Heart right ventricle (tissue), 16 donors: ENCODE results near the gene CRELD2. TPM values are rescaled to one million over a fixed set of nuclear protein-coding genes. Genes with fewer than 3 reads are reported as not detected.
A peak's percentile ranks its signal among the peaks of the same experiment; 100 is the strongest.

Experiments
- ATAC-seq, 8 donors: fragments of 200-7000 bp; cut with Tn5 transposase; one replicate each; pipeline ENCODE4 v1.9.1; 2020; ENCODE audit warnings: mild to moderate bottlenecking in 8 of 8, moderate library complexity in 8 of 8, moderate number of reproducible peaks in 1 of 8
- DNase-seq, 2 donors: peaks; one replicate each; pipeline ENCODE4 v3.0.0-alpha.2; 2020
- H3K27ac ChIP-seq, 10 donors: fragments of 200-600 bp; sonication (generic) in 2 of 10; one replicate each; pipeline versions ENCODE4 v1.5.0 to v1.8.0; 2020 to 2022; ENCODE audit warnings: mild to moderate bottlenecking in 3 of 10
- H3K27me3 ChIP-seq, 7 donors: fragments of 200-600 bp; one replicate each; pipeline ENCODE4 v1.8.0; 2021 to 2022; ENCODE audit warnings: mild to moderate bottlenecking in 2 of 7
- H3K36me3 ChIP-seq, 9 donors: fragments of 200-600 bp; sonication (generic) in 1 of 9; one replicate each; pipeline versions ENCODE4 v1.5.0 to v1.8.0; 2020 to 2022; ENCODE audit warnings: mild to moderate bottlenecking in 2 of 9
- H3K4me1 ChIP-seq, 9 donors: fragments of 200-600 bp; sonication (generic) in 1 of 9; one replicate each; pipeline versions ENCODE4 v1.5.0 to v1.8.0; 2020 to 2022; ENCODE audit warnings: mild to moderate bottlenecking in 4 of 9
- H3K4me3 ChIP-seq, 10 donors: fragments of 200-600 bp; sonication (generic) in 2 of 10; one replicate each; pipeline versions ENCODE4 v1.5.0 to v1.8.0; 2020 to 2022; ENCODE audit warnings: mild to moderate bottlenecking in 7 of 10, moderate library complexity in 2 of 10
- H3K9me3 ChIP-seq, 11 donors: fragments of 200-600 bp in 10 of 11; sonication (generic) in 2 of 11; one replicate each; pipeline versions ENCODE4 v1.5.0 to v1.8.0; 2013 to 2022; ENCODE audit warnings: mild to moderate bottlenecking in 2 of 11, control low read depth in 1 of 11, moderate library complexity in 1 of 11
- WGBS, 2 donors: extraction: QIAGEN DNeasy Blood & Tissue Kit; methylation state at CpG; one replicate each; pipeline ENCODE4 v1.1.7; 2013; ENCODE audit warnings: inconsistent platforms in 1 of 2; 5-methylcytosine and 5-hydroxymethylcytosine counted together
- intact Hi-C, 10 donors: fragments of 100-400 bp; cut with DNase I; formaldehyde crosslinking; loops; one replicate each; pipeline versions ENCODE4 v1.11.1 to v1.14.2; 2022
- polyA plus RNA-seq, 2 donors: library from polyadenylated mRNA; stranded (reverse); fragments of 200-250 nt; gene quantifications; one replicate each; pipeline ENCODE4 v1.2.3, GENCODE V29; 2013
- total RNA-seq, 10 donors: library from RNA; stranded (reverse); fragmentation: NEBNext Ultra II Directional in 3 of 10; extraction: Animal tissue kit (Norgen Biotek cat#: 25700) in 3 of 10; gene quantifications; one replicate each; pipeline versions ENCODE4 v1.2.1 to v1.2.4, GENCODE V29; 2021 to 2023
- TF ChIP-seq, protein P1 (sequence below), 9 donors: fragments of 200-600 bp; sonication (generic) in 2 of 9; IDR thresholded peaks; one replicate each; pipeline versions ENCODE4 v1.5.0 to v1.8.0; 2021 to 2022; ENCODE audit warnings: antibody characterized with exemption in 9 of 9, mild to moderate bottlenecking in 5 of 9, moderate library complexity in 1 of 9
- donor health status: Arrhythmogenic right ventricular cardiomyopathy.
- donor health status: ischemic (EF 13 %, LVEDD 7.1; RV severe dilation, severe dysfunction).
- donor health status: healthy with polysubstance abuse.
- donor health status: DM: no; HTN: yes; CAD: no.
- donor health status: DM: no; HTN: no; CAD: no.
- donor health status: ischemic (EF 25% LVEDD 6.9; RV normal size, moderate dysfunction).
- donor health status: ischemic (EF 25% LVEDD 5.7; RV mildly dilated, moderate dysfunction).
- donor health status: healthy.
- donor health status: DM: yes; HTN: yes; CAD: no.
- donor health status: Ischemic cardiomyopathy.
- donor health status: ischemic (EF 35%, LVEDD 5.7; RV mildly dilated, moderate dysfunction).
- donor health status: nonischemic (EF 11% LVEDD 7.7; RV severe dilation, severe dysfunction).
- donor health status: DM: yes; HTN: yes; CAD: no.
- donor health status: PGD.
- donor health status: ischemic (EF 29% LVEDD 5.4; RV normal size, mild dysfunction).
- donor health status: nonischemic (EF 23%, LVEDD 6.1; RV moderate dilation, normal function).

The CRELD2 gene
- total and polyA plus RNA-seq, 12 donors: 11.0 to 90.0 (median 19.2) TPM

- H3K27me3 ChIP-seq: peaks cover 0 to 10% (median 6%) of the 10 kb centered on the region in 7 donors
- no peak for DNase-seq
- no peak overlapping the region for H3K4me3 ChIP-seq
- ATAC-seq: no peak
- no peaks in the 10 kb centered on the region for H3K9me3 ChIP-seq
- intact Hi-C loops: loop anchor here in 4 of 10 donors (5.0 to 10.0 kb wide), 4 partner anchors 69 to 282 kb away; no protein-coding TSS in a partner anchor
- H3K4me1 ChIP-seq: peaks cover 3 to 20% (median 11%) of the 10 kb centered on the region in 9 donors
- WGBS, 2 donors: 88 to 89% methylated on average over 24 of the region's 24 CpGs
- TF ChIP-seq, protein P1, sequence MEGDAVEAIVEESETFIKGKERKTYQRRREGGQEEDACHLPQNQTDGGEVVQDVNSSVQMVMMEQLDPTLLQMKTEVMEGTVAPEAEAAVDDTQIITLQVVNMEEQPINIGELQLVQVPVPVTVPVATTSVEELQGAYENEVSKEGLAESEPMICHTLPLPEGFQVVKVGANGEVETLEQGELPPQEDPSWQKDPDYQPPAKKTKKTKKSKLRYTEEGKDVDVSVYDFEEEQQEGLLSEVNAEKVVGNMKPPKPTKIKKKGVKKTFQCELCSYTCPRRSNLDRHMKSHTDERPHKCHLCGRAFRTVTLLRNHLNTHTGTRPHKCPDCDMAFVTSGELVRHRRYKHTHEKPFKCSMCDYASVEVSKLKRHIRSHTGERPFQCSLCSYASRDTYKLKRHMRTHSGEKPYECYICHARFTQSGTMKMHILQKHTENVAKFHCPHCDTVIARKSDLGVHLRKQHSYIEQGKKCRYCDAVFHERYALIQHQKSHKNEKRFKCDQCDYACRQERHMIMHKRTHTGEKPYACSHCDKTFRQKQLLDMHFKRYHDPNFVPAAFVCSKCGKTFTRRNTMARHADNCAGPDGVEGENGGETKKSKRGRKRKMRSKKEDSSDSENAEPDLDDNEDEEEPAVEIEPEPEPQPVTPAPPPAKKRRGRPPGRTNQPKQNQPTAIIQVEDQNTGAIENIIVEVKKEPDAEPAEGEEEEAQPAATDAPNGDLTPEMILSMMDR (IDR thresholded peaks at IDR 0.05): no peak
- H3K27ac ChIP-seq: peak overlapping the region in 1 of 10 donors; percentile 82
- H3K36me3 ChIP-seq: peaks cover 0 to 56% (median 5%) of the 10 kb centered on the region in 9 donors
Measured at GRCh38 chr22:49925525-49926128, 7.2 kb downstream of the CRELD2 start.

DNA sequence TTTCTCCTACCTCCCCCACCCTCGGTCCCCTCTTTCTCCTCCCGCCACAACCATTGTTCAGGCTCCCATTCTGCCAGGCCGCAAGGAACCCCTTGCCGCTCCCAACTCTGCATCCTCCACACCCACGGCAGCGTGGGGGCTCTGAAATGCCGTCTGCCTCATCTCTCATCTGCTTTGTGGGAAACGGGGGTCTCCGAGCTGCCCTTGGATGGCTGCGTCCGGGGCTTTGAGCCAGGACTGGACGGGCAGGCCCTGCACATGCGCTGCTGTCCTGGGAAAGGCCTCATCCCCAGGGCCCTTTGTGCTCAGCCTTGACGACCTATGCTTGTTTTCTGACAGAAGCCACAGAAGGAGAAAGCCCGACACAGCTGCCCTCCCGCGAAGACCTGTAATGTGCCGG is 8.5 kb downstream of the CRELD2 start:
- peaks cover 0 to 43% (median 0%) of the 10 kb centered on the region in 9 donors for H3K36me3 ChIP-seq
- intact Hi-C loops: loop anchor here in 4 of 10 donors (5.0 to 10.0 kb wide), 4 partner anchors 68 to 280 kb away; no protein-coding TSS in a partner anchor
- no peak for ATAC-seq

DNA sequence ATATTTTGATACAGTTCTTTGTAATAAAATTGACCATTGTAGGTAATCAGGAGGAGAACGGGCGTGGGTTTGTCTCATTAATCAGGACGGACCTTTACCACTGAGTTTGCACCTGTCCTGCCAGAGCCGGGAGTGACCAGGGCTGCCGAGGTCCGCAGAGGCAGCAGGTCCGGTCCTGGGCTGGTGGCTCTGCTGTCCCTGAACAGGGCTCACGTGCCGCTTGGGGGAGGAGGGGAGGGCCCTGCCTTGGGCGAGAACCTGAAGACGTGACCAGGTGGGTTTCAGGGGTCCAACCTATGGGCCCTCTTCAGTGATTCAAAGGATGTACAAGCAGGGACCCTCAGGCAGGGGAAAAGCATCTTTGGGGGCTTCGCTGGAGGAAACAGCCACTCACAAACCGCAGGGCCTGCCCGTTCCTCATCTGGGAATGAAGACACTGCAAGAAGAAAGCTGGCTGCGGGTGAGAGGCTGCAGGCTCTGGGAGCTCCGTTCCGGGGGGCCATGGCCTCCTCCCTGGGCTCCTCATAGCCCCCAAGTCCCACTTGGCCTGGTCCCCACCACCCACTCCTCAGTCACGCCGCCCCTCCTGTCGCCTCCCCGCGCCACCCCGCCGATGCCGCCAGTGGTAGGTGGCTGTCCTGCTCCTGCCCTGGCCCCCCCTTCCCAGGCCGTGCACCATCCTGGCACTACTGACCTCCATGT is 9.2 kb downstream of the CRELD2 start:
- ATAC-seq: no peak
- no peak for DNase-seq
- TF ChIP-seq, protein P1 (IDR thresholded peaks at IDR 0.05): no peak
- Histone ChIP-seq H3K4me1 (peaks cover 8 to 40% (median 29%) of the 10 kb centered on the region in 9 donors), H3K4me3 (no peak overlapping the region), H3K9me3 (no peaks in the 10 kb centered on the region), H3K27me3 (peaks cover 0 to 10% (median 6%) of the 10 kb centered on the region in 7 donors), H3K36me3 (peaks cover 0 to 40% (median 0%) of the 10 kb centered on the region in 9 donors), H3K27ac (no peak overlapping the region)
- intact Hi-C loops: loop anchor here in 6 of 10 donors (2.0 to 10.0 kb wide), 5 partner anchors 67 to 280 kb away; no protein-coding TSS in a partner anchor
- 94 to 95% methylated on average over 25 to 26 of the region's 26 CpGs for WGBS, 2 donors

More for the DNA sequence above, 8.5 kb downstream of the CRELD2 start:
- H3K27ac ChIP-seq: no peak overlapping the region
- TF ChIP-seq, protein P1 (IDR thresholded peaks at IDR 0.05): no peak
- WGBS, 2 donors: 74 to 81% methylated on average over 17 to 18 of the region's 18 CpGs
- H3K9me3 ChIP-seq: no peaks in the 10 kb centered on the region
- H3K4me1 ChIP-seq: peaks cover 8 to 33% (median 24%) of the 10 kb centered on the region in 9 donors
- DNase-seq: no peak
- no peak overlapping the region for H3K4me3 ChIP-seq
- peaks cover 0 to 10% (median 6%) of the 10 kb centered on the region in 7 donors for H3K27me3 ChIP-seq

DNA sequence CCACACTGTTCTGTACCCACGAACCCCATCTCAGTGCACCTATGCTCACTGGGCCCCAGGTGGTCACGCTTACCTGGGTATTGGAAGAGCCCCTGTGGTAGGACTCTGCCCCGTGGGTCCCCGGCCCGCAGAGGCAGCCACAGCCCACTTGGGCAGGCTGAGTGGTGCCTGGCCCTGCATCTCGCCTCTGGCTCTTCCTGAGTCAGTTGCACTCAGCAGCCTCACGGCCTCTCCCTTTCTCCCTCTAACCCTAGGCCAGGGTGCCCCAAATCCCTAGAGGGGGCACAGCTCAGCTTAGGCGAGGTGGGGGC is 9.7 kb downstream of the CRELD2 start:
- Histone ChIP-seq H3K27ac (no peak overlapping the region), H3K36me3 (peaks cover 0 to 37% (median 0%) of the 10 kb centered on the region in 9 donors), H3K9me3 (no peaks in the 10 kb centered on the region), H3K4me1 (peaks cover 8 to 45% (median 33%) of the 10 kb centered on the region in 9 donors), H3K27me3 (peaks cover 0 to 10% (median 6%) of the 10 kb centered on the region in 7 donors), H3K4me3 (no peak overlapping the region)
- DNase-seq: no peak
- ATAC-seq: no peak
- TF ChIP-seq, protein P1 (IDR thresholded peaks at IDR 0.05): no peak
- intact Hi-C loops: loop anchor here in 6 of 10 donors (2.0 to 10.0 kb wide), 5 partner anchors 67 to 279 kb away; no protein-coding TSS in a partner anchor
- 90 to 94% methylated on average over 8 of the region's 8 CpGs for WGBS, 2 donors
